Measurements from ENCODE around the gene C5orf15.

C5orf15 gene

GRCh38 chr5:133921979-133922378 is 46.4 kb downstream of the C5orf15 start:
- DNase-seq (ENCODE audit: low spot score): no peak

GRCh38 chr5:133921069-133921468 is 47.4 kb downstream of the C5orf15 start:
- DNase-seq (ENCODE audit: low spot score): no peak

- no peak for DNase-seq (ENCODE audit: low spot score)
Measured at GRCh38 chr5:133919148-133920136, 49.0 kb downstream of the C5orf15 start.

- DNase-seq (ENCODE audit: low spot score): no peak
Measured at GRCh38 chr5:133918731-133919130, 49.7 kb downstream of the C5orf15 start.

GRCh38 chr5:133918316-133918715 is 50.1 kb downstream of the C5orf15 start:
- no peak for DNase-seq (ENCODE audit: low spot score)

GRCh38 chr5:133917785-133918184 is 50.6 kb downstream of the C5orf15 start:
- no peak for DNase-seq (ENCODE audit: low spot score)

- no peak for DNase-seq (ENCODE audit: low spot score)
Measured at GRCh38 chr5:133916914-133917313, 51.5 kb downstream of the C5orf15 start.

GRCh38 chr5:133916479-133916878 is 51.9 kb downstream of the C5orf15 start:
- no peak for DNase-seq (ENCODE audit: low spot score)

GRCh38 chr5:133914434-133914833 is 54.0 kb downstream of the C5orf15 start:
- DNase-seq (ENCODE audit: low spot score): no peak

GRCh38 chr5:133913413-133914155 is 54.8 kb downstream of the C5orf15 start:
- DNase-seq (ENCODE audit: low spot score): no peak

- no peak for DNase-seq (ENCODE audit: low spot score)
Measured at GRCh38 chr5:133912951-133913350, 55.5 kb downstream of the C5orf15 start.

- DNase-seq (ENCODE audit: low spot score): no peak
Measured at GRCh38 chr5:133910571-133910970, 57.9 kb downstream of the C5orf15 start.

- no peak for DNase-seq (ENCODE audit: low spot score)
Measured at GRCh38 chr5:133909603-133910002, 58.8 kb downstream of the C5orf15 start.

GRCh38 chr5:133907075-133907474 is 61.4 kb downstream of the C5orf15 start:
- no peak for DNase-seq (ENCODE audit: low spot score)

- no peak for DNase-seq (ENCODE audit: low spot score)
Measured at GRCh38 chr5:133906303-133906702, 62.1 kb downstream of the C5orf15 start.

Data from GM03348 (cell line).